ENCODE data around the gene MFAP4. TPM values are rescaled to one million over a fixed set of nuclear protein-coding genes. Genes with fewer than 3 reads are reported as not detected.

Gene MFAP4
- total and polyA plus RNA-seq, 8 donors, result 1.2 to 25.5 (median 11.5) TPM

- Histone ChIP-seq H3K27me3 (no peaks in the 10 kb centered on the region), H3K4me3 (no peak overlapping the region), H3K27ac (no peak overlapping the region), H3K9me3 (no peaks in the 10 kb centered on the region), H3K4me1 (peaks cover 0 to 3% (median 0%) of the 10 kb centered on the region in 3 donors), H3K36me3 (peaks cover 0 to 4% (median 0%) of the 10 kb centered on the region in 3 donors)
- ATAC-seq (no peak), FAIRE-seq (no peak), DNase-seq (peak in 1 of 6 donors; percentile 52)
- TF ChIP-seq, protein P1, sequence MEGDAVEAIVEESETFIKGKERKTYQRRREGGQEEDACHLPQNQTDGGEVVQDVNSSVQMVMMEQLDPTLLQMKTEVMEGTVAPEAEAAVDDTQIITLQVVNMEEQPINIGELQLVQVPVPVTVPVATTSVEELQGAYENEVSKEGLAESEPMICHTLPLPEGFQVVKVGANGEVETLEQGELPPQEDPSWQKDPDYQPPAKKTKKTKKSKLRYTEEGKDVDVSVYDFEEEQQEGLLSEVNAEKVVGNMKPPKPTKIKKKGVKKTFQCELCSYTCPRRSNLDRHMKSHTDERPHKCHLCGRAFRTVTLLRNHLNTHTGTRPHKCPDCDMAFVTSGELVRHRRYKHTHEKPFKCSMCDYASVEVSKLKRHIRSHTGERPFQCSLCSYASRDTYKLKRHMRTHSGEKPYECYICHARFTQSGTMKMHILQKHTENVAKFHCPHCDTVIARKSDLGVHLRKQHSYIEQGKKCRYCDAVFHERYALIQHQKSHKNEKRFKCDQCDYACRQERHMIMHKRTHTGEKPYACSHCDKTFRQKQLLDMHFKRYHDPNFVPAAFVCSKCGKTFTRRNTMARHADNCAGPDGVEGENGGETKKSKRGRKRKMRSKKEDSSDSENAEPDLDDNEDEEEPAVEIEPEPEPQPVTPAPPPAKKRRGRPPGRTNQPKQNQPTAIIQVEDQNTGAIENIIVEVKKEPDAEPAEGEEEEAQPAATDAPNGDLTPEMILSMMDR (IDR thresholded peaks at IDR 0.05), result no peak
- intact Hi-C loops (cut with DNase I), result no loop called here
- WGBS, 2 donors, result 88% methylated on average over 18 of the region's 18 CpGs
Observed at GRCh38 chr17:19335951-19336631, 50.9 kb downstream of the MFAP4 start.

GRCh38 chr17:19334331-19334730 is 52.7 kb downstream of the MFAP4 start:
- DNase-seq (no peak), FAIRE-seq (no peak), ATAC-seq (no peak)
- intact Hi-C loops (cut with DNase I), result no loop called here
- Histone ChIP-seq H3K9me3 (no peaks in the 10 kb centered on the region), H3K4me3 (no peak overlapping the region), H3K27ac (no peak overlapping the region), H3K27me3 (no peaks in the 10 kb centered on the region), H3K36me3 (peaks cover 0 to 4% (median 0%) of the 10 kb centered on the region in 3 donors), H3K4me1 (peaks cover 0 to 3% (median 0%) of the 10 kb centered on the region in 3 donors)
- TF ChIP-seq, protein P1 (IDR thresholded peaks at IDR 0.05), result no peak
- 86 to 91% methylated on average over 6 of the region's 6 CpGs for WGBS, 2 donors

DNA sequence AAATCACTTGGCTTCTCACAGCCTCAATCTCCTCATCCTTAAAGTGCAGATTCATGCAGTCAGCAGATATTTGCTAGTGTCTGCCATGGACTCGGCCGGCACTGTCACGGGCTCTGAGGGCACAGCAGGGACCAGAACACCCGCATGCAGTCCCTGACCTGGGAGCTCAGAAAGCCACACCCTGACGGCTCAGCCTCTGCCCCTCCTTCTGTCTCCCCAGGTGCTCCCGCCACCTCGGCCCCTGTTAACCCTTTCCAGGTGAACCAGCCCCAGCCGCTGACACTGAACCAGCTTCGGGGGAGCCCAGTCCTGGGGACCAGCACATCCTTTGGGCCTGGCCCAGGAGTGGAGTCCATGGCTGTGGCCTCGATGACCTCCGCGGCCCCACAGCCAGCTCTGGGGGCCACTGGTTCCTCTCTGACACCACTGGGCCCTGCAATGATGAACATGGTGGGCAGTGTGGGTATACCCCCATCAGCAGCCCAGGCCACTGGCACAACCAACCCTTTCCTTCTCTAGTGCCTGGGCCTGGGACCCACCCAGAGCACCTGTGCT is 53.2 kb downstream of the MFAP4 start:
- intact Hi-C loops (cut with DNase I), result no loop called here
- DNase-seq, result peak in 1 of 6 donors; percentile 54
- no peak for FAIRE-seq

More for the DNA sequence above, 53.2 kb downstream of the MFAP4 start:
- no peaks in the 10 kb centered on the region for H3K27me3 ChIP-seq
- H3K9me3 ChIP-seq, result no peaks in the 10 kb centered on the region
- H3K4me1 ChIP-seq, result peaks cover 0 to 3% (median 0%) of the 10 kb centered on the region in 3 donors
- no peak overlapping the region for H3K4me3 ChIP-seq
- TF ChIP-seq, protein P1 (IDR thresholded peaks at IDR 0.05), result no peak
- H3K36me3 ChIP-seq, result peaks cover 0 to 4% (median 0%) of the 10 kb centered on the region in 3 donors
- no peak for ATAC-seq
- 85 to 87% methylated on average over 12 of the region's 12 CpGs for WGBS, 2 donors
- H3K27ac ChIP-seq, result no peak overlapping the region

Small RNAs within 50 kb of the gene (microRNA-seq; reads per million reads assigned to microRNA genes)
- 167 to 506 reads per million in 2 donors for gene MIR1180

Other genes starting within 250 kb of the MFAP4 start
- 10 to 100 TPM; 13.4 to 29.4 (median 15.2) TPM for gene EPN2, start 149.8 kb downstream of the MFAP4 start, total RNA-seq
- gene EPN2, start 149.8 kb downstream of the MFAP4 start, polyA plus RNA-seq, result 10 to 100 TPM; 15.5 to 17.5 TPM
- 10 to 100 TPM in 3 of 6 donors, 1 to 10 TPM in 3; 6.6 to 13.2 (median 10.6) TPM for gene B9D1, start 24.5 kb downstream of the MFAP4 start, total RNA-seq
- 10 to 100 TPM; 22.0 to 39.6 TPM for gene B9D1, start 24.5 kb downstream of the MFAP4 start, polyA plus RNA-seq
- 1 to 10 TPM; 3.4 to 9.6 (median 7.0) TPM for gene MAPK7, start 8.7 kb downstream of the MFAP4 start, total RNA-seq
- 10 to 100 TPM; 10.2 to 10.5 TPM for gene MAPK7, start 8.7 kb downstream of the MFAP4 start, polyA plus RNA-seq
- gene RNF112, start 24.0 kb upstream of the MFAP4 start, total RNA-seq, result 1 to 10 TPM in 1 of 6 donors, under 1 TPM in 5; 0.34 to 1.2 (median 0.46) TPM
- gene RNF112, start 24.0 kb upstream of the MFAP4 start, polyA plus RNA-seq, result 1 to 10 TPM; 1.2 to 3.0 TPM
- gene SLC47A1, start 146.7 kb upstream of the MFAP4 start, total RNA-seq, result under 1 TPM in 5 of 6 donors, not detected in 1; 0.12 to 0.97 (median 0.73) TPM
- under 1 TPM; 0.14 to 0.49 TPM for gene SLC47A1, start 146.7 kb upstream of the MFAP4 start, polyA plus RNA-seq